Measurements from ENCODE around the gene PLPPR1.

DNA sequence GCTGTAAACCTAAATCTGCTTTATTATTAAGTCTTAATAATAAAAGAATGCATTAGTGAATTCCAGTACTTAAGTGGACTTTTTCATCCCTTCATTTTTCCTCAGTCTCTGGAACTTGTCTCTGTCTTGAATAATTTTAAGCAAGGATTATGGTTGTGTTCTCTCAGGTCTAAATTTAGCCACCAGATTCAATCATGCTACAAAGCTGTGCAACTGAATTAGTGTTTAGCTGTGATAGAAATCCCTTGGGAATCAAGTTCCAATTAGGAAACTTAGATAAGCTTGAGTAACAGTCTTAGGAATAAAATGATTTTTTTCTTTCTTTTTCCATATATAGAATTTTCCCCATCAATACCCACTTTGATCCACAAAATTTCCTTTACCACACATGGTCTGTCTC, 104.3 kb downstream of the PLPPR1 start:
- no peak for TF ChIP-seq EP300 (IDR thresholded peaks at IDR 0.05)
- TF ChIP-seq, protein P1, sequence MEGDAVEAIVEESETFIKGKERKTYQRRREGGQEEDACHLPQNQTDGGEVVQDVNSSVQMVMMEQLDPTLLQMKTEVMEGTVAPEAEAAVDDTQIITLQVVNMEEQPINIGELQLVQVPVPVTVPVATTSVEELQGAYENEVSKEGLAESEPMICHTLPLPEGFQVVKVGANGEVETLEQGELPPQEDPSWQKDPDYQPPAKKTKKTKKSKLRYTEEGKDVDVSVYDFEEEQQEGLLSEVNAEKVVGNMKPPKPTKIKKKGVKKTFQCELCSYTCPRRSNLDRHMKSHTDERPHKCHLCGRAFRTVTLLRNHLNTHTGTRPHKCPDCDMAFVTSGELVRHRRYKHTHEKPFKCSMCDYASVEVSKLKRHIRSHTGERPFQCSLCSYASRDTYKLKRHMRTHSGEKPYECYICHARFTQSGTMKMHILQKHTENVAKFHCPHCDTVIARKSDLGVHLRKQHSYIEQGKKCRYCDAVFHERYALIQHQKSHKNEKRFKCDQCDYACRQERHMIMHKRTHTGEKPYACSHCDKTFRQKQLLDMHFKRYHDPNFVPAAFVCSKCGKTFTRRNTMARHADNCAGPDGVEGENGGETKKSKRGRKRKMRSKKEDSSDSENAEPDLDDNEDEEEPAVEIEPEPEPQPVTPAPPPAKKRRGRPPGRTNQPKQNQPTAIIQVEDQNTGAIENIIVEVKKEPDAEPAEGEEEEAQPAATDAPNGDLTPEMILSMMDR (IDR thresholded peaks at IDR 0.05): no peak
